Coronary artery (tissue), 2 donors: ENCODE data around the gene FAR1.

ENCODE experiments used
- DNase-seq: peaks from one replicate; pipeline ENCODE4 v3.0.0-alpha.2; 2017; ENCODE audit warnings: low spot score
- H3K27ac ChIP-seq, 2 donors: fragments of 200-600 bp; sonication (generic); one replicate each; pipeline ENCODE4 v1.5.1; 2016 to 2019
- H3K4me3 ChIP-seq: fragments of 200-600 bp; sonication (generic); 2 replicates; pipeline ENCODE4 v1.5.1; 2016; ENCODE audit warnings: mild to moderate bottlenecking, moderate library complexity
- TF ChIP-seq, protein P1 (sequence below): fragments of 200-600 bp; sonication (generic); IDR thresholded peaks from one replicate; pipeline ENCODE4 v1.5.1; 2019; ENCODE audit warnings: antibody characterized with exemption

Gene FAR1

DNA sequence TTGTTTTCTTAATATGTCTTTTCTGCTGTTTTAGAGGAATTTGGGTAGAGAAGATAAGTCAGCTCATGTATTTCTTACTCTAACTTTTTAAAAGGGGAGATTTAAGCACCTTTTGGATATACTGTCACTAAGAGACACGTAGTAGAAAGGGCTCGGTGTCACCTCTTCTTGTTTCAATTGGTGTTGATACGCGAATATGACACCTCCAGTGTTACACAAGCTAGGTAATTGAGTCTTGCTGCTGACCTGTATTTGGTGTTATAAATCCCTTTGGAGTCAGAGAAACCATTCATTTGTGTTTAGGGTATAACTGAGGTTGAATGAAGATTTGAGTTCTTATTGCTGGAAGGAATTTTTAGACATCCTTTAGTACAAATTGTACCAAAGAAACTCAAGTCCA lies 25.6 kb downstream of the FAR1 start:
- TF ChIP-seq, protein P1, sequence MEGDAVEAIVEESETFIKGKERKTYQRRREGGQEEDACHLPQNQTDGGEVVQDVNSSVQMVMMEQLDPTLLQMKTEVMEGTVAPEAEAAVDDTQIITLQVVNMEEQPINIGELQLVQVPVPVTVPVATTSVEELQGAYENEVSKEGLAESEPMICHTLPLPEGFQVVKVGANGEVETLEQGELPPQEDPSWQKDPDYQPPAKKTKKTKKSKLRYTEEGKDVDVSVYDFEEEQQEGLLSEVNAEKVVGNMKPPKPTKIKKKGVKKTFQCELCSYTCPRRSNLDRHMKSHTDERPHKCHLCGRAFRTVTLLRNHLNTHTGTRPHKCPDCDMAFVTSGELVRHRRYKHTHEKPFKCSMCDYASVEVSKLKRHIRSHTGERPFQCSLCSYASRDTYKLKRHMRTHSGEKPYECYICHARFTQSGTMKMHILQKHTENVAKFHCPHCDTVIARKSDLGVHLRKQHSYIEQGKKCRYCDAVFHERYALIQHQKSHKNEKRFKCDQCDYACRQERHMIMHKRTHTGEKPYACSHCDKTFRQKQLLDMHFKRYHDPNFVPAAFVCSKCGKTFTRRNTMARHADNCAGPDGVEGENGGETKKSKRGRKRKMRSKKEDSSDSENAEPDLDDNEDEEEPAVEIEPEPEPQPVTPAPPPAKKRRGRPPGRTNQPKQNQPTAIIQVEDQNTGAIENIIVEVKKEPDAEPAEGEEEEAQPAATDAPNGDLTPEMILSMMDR, result no peak
- Histone ChIP-seq H3K27ac (no peak overlapping the region), H3K4me3 (no peak overlapping the region)
- DNase-seq, result no peak

DNA sequence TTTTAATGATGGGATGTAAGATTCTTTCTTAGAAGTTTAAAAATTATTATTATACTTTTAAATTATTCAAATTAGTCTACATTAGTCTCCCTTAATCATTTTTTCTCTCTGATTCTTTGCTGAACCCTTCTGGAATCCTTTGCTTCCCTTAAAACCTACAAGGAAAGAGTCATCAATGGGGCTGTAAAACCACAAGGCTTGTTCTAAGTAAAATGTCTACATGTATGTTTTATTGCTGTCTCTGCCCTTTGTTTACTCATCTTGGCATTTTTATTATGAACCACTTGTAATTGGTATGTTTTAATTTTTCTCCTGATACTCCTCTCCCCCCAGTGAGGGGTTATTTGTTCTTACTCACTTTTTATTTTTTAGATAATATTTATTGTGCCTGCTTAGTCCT lies 27.4 kb downstream of the FAR1 start:
- TF ChIP-seq, protein P1, result no peak
- no peak for DNase-seq
- Histone ChIP-seq H3K27ac (no peak overlapping the region), H3K4me3 (no peak overlapping the region)

DNA sequence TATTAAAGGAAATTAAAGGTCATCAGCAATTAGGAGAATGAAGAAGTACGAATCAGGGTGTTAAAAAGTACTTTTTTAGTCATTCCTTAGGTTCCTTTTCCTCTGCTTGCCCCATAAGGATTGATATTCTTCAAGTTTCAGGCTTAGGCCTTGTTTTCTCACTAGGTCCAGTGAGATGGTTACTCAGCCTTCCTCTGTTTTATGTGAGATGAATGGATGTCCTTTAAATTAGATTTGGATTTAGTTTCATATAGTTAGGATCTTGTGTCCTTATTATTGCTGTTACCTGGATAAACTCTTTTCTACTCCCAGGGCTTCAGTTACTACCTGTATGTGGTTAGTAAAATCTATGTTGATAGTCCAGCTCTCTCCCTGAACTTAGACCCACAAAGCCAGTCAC lies 29.2 kb downstream of the FAR1 start:
- TF ChIP-seq, protein P1, result no peak
- H3K27ac ChIP-seq, result no peak overlapping the region
- no peak overlapping the region for H3K4me3 ChIP-seq
- no peak for DNase-seq

DNA sequence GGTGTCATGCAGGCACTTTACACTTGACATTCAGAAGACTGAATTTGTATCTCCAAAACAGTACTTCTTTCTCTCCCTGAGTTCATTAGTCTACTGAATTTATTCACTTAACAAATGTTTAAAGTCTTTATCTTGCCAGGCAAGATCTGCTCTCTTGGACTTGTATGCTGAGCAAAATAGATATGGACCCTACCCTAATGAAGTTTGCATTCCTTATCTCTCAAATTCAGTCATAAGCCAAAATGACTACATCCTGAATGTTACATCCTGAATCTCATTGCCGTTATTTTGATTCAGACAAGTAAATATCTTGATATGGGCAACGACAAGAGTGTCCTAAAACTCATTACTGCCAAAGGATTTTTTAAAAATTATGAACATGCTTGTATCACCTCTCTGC lies 29.7 kb downstream of the FAR1 start:
- H3K4me3 ChIP-seq, result no peak overlapping the region
- TF ChIP-seq, protein P1, result no peak
- no peak overlapping the region for H3K27ac ChIP-seq
- no peak for DNase-seq

DNA sequence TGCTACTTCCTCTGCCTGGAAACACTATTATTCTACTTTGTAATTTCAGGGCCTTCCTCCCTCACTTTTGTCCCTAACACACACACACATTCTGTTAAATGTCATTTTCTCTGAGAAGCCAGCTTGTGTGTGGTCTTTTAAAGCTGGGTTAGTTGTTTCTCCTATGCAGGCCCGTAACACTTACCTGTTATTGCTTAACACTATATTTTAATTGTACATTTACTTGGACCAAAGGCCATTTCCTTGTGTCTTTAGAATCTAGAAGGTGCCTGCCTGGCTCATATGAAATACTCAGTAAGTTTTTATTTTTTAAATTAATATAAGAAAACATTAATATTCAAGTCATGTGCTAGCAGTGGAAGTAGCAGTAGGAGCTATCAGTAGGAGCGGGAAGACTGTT lies 30.6 kb downstream of the FAR1 start:
- no peak overlapping the region for H3K4me3 ChIP-seq
- no peak for DNase-seq
- H3K27ac ChIP-seq, result no peak overlapping the region
- TF ChIP-seq, protein P1, result no peak

DNA sequence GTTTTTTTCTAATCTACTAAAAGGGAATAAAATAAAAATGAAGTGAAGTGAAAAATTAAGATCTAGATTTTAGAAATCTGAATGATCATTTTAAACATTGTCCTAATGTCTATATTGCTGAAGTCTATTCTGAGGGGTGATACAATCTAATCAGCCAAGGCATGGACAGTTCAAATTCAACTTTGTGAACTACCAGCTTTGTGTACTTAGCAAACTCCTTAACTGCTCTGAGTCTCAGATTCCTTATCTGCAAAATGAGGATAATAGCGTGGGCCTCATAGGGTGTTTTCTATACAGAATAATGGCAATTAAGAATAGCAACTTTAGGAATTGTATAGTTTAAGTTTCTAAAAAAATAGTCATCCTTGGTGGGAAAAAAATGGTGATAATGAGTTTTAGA lies 31.4 kb downstream of the FAR1 start:
- TF ChIP-seq, protein P1, result no peak
- DNase-seq, result no peak
- no peak overlapping the region for H3K4me3 ChIP-seq
- no peak overlapping the region for H3K27ac ChIP-seq

DNA sequence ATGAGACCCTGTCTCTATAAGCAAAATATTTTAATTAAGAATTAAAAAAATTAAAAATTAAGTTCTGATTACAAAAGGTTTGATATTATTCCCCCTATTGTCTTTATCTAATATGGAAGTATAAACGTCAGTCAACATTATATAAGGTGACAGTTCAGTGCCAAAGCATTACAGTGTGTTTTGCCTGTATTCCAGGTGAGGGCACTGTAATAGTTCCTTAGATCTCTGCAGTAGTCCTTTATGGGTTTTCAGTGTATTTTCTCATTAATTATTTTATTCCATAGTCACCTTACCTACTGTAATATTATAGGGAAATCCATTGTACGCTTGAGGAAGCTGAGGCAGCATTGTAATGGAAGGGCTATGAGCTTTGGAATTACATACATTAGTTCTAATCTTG lies 33.0 kb downstream of the FAR1 start:
- TF ChIP-seq, protein P1, result no peak
- Histone ChIP-seq H3K4me3 (no peak overlapping the region), H3K27ac (no peak overlapping the region)
- DNase-seq, result no peak
